Hepatocyte (in vitro differentiated cells): ENCODE data around the gene TARM1. TPM values are rescaled to one million over a fixed set of nuclear protein-coding genes. Genes with fewer than 3 reads are reported as not detected.

Experiments
- DNase-seq: peaks from one replicate; pipeline ENCODE4 v3.0.0-alpha.2; 2016; ENCODE audit warnings: low spot score
- H2AFZ ChIP-seq: fragments of 200-600 bp; sonication (generic); 2 replicates; pipeline ENCODE4 v1.6.0; 2016; ENCODE audit warnings: antibody characterized with exemption, mild to moderate bottlenecking
- H3K27ac ChIP-seq: fragments of 200-600 bp; sonication (generic); 2 replicates; pipeline ENCODE4 v1.5.1; 2016; ENCODE audit warnings: mild to moderate bottlenecking
- H3K27me3 ChIP-seq: fragments of 200-600 bp; sonication (generic); 2 replicates; pipeline ENCODE4 v1.6.1; 2016
- H3K36me3 ChIP-seq: fragments of 200-600 bp; sonication (generic); replicated peaks from 2 replicates; pipeline ENCODE4 v1.5.1; 2016; ENCODE audit warnings: low read depth; ENCODE audit not compliant: insufficient read depth
- H3K4me1 ChIP-seq: fragments of 200-600 bp; sonication (generic); 2 replicates; pipeline ENCODE4 v1.5.1; 2016; ENCODE audit warnings: mild to moderate bottlenecking, moderate library complexity; ENCODE audit not compliant: insufficient read depth
- H3K4me2 ChIP-seq: fragments of 200-600 bp; sonication (generic); 2 replicates; pipeline ENCODE4 v1.6.0; 2016
- H3K4me3 ChIP-seq: fragments of 200-600 bp; sonication (generic); 2 replicates; pipeline ENCODE4 v1.5.1; 2016; ENCODE audit warnings: mild to moderate bottlenecking
- H3K79me2 ChIP-seq: fragments of 200-600 bp; sonication (generic); 2 replicates; pipeline ENCODE4 v1.6.0; 2017; ENCODE audit warnings: mild to moderate bottlenecking
- H3K9me2 ChIP-seq: fragments of 200-600 bp; sonication (generic); replicated peaks from 2 replicates; pipeline ENCODE4 v1.6.0; 2017; ENCODE audit warnings: mild to moderate bottlenecking; ENCODE audit not compliant: insufficient read depth
- H3K9me3 ChIP-seq: fragments of 200-600 bp; sonication (generic); 2 replicates; pipeline ENCODE4 v1.5.1; 2016; ENCODE audit warnings: low read depth, mild to moderate bottlenecking
- H4K20me1 ChIP-seq: fragments of 200-600 bp; sonication (generic); 2 replicates; pipeline ENCODE4 v1.6.0; 2016; ENCODE audit warnings: mild to moderate bottlenecking; ENCODE audit not compliant: insufficient read depth, poor library complexity, severe bottlenecking
- EZH2 ChIP-seq: fragments of 200-600 bp; sonication (generic); IDR thresholded peaks from 2 replicates; pipeline ENCODE4 v1.6.1; 2016; ENCODE audit warnings: antibody characterized with exemption, mild to moderate bottlenecking, borderline replicate concordance
- EZH2phosphoT487 ChIP-seq: fragments of 200-600 bp; sonication (generic); IDR thresholded peaks from one replicate; pipeline ENCODE4 v1.6.1; 2018; ENCODE audit warnings: antibody characterized with exemption, mild to moderate bottlenecking, low read depth, moderate library complexity; ENCODE audit not compliant: unreplicated experiment, severe bottlenecking
- WGBS: methylation state at CpG from one replicate; pipeline ENCODE4 v1.1.6; 2016; ENCODE audit warnings: low lambda C conversion rate; ENCODE audit errors: missing lambda C conversion rate; 5-methylcytosine and 5-hydroxymethylcytosine counted together
- polyA plus RNA-seq: library from polyadenylated mRNA; unstranded; fragments of >200 nt; fragmentation: Nextera tagmentation; extraction: Ambion mirVana; gene quantifications from 2 replicates; pipeline ENCODE4 v1.2.1, GENCODE V29; 2016
- total RNA-seq: library from RNA; depleted of rRNA; stranded (reverse); fragments of >200 nt; gene quantifications from 2 replicates; pipeline ENCODE4 v1.2.3, GENCODE V29; 2014
- TF ChIP-seq, protein P1 (sequence below): fragments of 200-600 bp; sonication (generic); IDR thresholded peaks from 2 replicates; pipeline ENCODE4 v1.5.1; 2016; ENCODE audit warnings: antibody characterized with exemption, mild to moderate bottlenecking; ENCODE audit not compliant: poor library complexity

Gene TARM1
- total and polyA plus RNA-seq, 2 experiments from 2014 or later, result not detected

DNA sequence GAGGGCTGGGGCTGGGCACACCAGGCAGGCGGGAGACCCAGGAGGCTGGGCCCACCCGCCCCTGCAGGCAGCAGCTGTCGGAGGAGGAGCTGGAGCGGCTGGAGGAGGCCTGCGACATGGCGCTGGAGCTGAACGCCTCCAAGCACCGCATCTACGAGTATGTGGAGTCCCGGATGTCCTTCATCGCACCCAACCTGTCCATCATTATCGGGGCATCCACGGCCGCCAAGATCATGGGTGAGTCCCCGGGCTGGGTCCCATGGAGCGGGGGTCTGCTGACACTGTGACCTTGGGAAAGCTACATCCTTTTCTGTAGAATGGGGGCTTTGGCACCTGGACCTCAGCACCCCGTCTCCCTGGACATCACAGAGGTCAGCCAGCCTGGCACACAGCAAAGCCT lies 42.5 kb upstream of the TARM1 start:
- no peak overlapping the region for H3K4me2 ChIP-seq
- H3K27me3 ChIP-seq, result no peaks in the 10 kb centered on the region
- H3K9me2 ChIP-seq, result no peaks in the 10 kb centered on the region
- WGBS, result 98% methylated on average over 17 of the region's 17 CpGs
- no peak overlapping the region for H3K27ac ChIP-seq
- TF ChIP-seq EZH2 (no peak), EZH2phosphoT487 (no peak)
- TF ChIP-seq, protein P1, sequence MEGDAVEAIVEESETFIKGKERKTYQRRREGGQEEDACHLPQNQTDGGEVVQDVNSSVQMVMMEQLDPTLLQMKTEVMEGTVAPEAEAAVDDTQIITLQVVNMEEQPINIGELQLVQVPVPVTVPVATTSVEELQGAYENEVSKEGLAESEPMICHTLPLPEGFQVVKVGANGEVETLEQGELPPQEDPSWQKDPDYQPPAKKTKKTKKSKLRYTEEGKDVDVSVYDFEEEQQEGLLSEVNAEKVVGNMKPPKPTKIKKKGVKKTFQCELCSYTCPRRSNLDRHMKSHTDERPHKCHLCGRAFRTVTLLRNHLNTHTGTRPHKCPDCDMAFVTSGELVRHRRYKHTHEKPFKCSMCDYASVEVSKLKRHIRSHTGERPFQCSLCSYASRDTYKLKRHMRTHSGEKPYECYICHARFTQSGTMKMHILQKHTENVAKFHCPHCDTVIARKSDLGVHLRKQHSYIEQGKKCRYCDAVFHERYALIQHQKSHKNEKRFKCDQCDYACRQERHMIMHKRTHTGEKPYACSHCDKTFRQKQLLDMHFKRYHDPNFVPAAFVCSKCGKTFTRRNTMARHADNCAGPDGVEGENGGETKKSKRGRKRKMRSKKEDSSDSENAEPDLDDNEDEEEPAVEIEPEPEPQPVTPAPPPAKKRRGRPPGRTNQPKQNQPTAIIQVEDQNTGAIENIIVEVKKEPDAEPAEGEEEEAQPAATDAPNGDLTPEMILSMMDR, result no peak
- H3K79me2 ChIP-seq, result no peaks in the 10 kb centered on the region
- no peaks in the 10 kb centered on the region for H3K36me3 ChIP-seq
- DNase-seq, result no peak
- H3K4me3 ChIP-seq, result no peak overlapping the region
- no peaks in the 10 kb centered on the region for H3K9me3 ChIP-seq
- no peak overlapping the region for H2AFZ ChIP-seq
- H3K4me1 ChIP-seq, result no peaks in the 10 kb centered on the region
- H4K20me1 ChIP-seq, result no peaks in the 10 kb centered on the region

DNA sequence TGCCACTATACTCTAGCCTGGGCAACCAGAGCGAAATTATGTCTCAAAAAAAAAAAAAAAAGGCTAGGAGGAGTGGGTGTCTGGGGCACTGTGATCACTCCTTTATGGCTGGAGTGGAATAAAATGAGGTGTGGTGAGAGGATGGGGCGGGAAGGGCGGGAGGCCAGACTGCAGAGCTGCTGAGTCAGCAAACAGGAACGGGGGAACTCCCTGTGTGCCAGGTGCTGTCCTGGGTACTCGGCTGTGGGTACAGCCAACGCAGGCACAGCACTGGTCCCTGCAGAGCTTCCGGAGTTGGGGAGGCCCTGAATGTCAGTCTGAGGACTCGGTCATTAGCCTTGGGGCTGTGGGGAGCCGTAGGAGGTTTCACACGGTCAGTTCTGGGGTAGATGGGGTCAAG lies 40.1 kb upstream of the TARM1 start:
- H3K4me3 ChIP-seq, result no peak overlapping the region
- H2AFZ ChIP-seq, result no peak overlapping the region
- no peaks in the 10 kb centered on the region for H3K36me3 ChIP-seq
- peaks cover 7% of the 10 kb centered on the region for H3K79me2 ChIP-seq
- 95% methylated on average over 10 of the region's 10 CpGs for WGBS
- H3K4me1 ChIP-seq, result no peaks in the 10 kb centered on the region
- H3K27me3 ChIP-seq, result no peaks in the 10 kb centered on the region
- no peaks in the 10 kb centered on the region for H3K9me3 ChIP-seq
- DNase-seq, result no peak
- H3K9me2 ChIP-seq, result no peaks in the 10 kb centered on the region
- H3K27ac ChIP-seq, result no peak overlapping the region
- no peaks in the 10 kb centered on the region for H4K20me1 ChIP-seq
- no peak overlapping the region for H3K4me2 ChIP-seq
- TF ChIP-seq, protein P1, result no peak
- TF ChIP-seq EZH2, result no peak
- TF ChIP-seq EZH2phosphoT487, result no peak

DNA sequence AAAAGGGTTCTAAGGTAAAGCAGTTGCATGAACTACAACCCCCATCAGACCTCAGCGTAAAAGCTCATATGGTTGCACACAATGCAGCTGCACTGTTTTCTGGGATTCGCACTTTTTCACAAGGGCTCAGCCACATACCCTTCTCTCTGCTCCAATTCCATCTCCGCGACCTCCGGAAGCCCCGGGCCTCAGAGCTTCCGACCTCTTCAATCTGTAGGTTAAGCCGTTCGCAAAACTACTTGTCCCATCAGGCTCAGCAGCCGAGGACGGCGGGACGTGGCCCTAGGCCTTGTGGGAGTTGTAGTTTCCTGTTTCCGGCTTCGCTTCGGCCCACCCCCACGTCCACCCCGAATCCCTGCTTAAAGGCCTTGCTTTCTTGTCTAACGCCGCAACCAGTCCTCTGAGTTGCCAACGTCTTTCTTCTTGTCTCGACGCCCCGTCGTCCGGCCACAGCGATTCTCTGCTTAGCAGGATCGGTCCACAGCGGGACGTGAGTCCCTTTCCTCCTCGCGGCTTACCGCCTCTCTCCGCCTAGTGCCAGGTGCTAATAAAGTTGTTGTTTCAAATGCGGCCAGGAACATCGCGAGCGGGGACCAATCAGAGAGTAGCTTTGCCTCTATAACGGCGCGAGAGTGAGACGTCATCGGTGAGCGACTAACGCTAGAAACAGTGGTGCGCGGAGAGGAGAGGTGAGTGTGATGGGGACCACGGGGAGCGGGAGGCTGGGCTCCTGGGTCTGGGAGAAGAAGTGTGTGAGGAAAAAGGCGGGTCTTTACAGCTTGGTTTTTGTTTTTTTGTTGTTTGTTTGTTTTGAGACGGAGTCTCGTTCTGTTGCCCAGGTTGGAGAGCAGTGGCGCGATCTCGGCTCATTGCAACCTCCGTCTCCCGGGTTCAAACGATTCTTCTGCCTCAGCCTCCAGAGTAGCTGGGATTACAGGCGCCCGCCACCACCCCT lies 34.2 kb upstream of the TARM1 start, which contains the start of the genes PRPF31 and TFPT:
PRPF31 (plus strand) TSS at position 646 of the 955 bp plus-strand sequence. CDS start 2,525 bp downstream, outside the sequence.
TFPT (minus strand) TSS at position 549 of the 955 bp plus-strand sequence; CDS start at position 161, 388 bp downstream.
- no peaks in the 10 kb centered on the region for H3K4me1 ChIP-seq
- no peaks in the 10 kb centered on the region for H4K20me1 ChIP-seq
- H3K36me3 ChIP-seq, result no peaks in the 10 kb centered on the region
- peak within 1 kb of the TSS; percentile 91 for H3K4me2 ChIP-seq
- H2AFZ ChIP-seq, result peak within 1 kb of the TSS; percentile 74
- H3K27me3 ChIP-seq, result no peaks in the 10 kb centered on the region
- H3K4me3 ChIP-seq, result peak within 1 kb of the TSS; percentile 78
- H3K79me2 ChIP-seq, result peaks cover 33% of the 10 kb centered on the region
- no peaks in the 10 kb centered on the region for H3K9me3 ChIP-seq
- H3K9me2 ChIP-seq, result no peaks in the 10 kb centered on the region
- TF ChIP-seq EZH2phosphoT487, result no peak
- H3K27ac ChIP-seq, result peak within 1 kb of the TSS; percentile 91
- WGBS, result 2% methylated on average over 57 of the region's 60 CpGs
- peak; percentile 98 for DNase-seq
